Measurements from ENCODE around the gene SECTM1. TPM values are rescaled to one million over a fixed set of nuclear protein-coding genes. Genes with fewer than 3 reads are reported as not detected.

The SECTM1 gene
- total RNA-seq, 1 donor from 2014 or later, result 7.8 TPM

GRCh38 chr17:82328141-82328993, 5.2 kb downstream of the SECTM1 start:
- DNase-seq (ENCODE audit: low read depth), result no peak

- DNase-seq (ENCODE audit: low read depth), result no peak
Measured at GRCh38 chr17:82327757-82328140, 5.8 kb downstream of the SECTM1 start.

GRCh38 chr17:82327289-82327688, 6.3 kb downstream of the SECTM1 start:
- no peak for DNase-seq (ENCODE audit: low read depth)

GRCh38 chr17:82325286-82326180, 8.0 kb downstream of the SECTM1 start:
- no peak for DNase-seq (ENCODE audit: low read depth)

- DNase-seq (ENCODE audit: low read depth), result no peak
Measured at GRCh38 chr17:82324566-82325285, 8.8 kb downstream of the SECTM1 start.

- DNase-seq (ENCODE audit: low read depth), result no peak
Measured at GRCh38 chr17:82323514-82324234, 9.9 kb downstream of the SECTM1 start.

- DNase-seq (ENCODE audit: low read depth), result no peak
Measured at GRCh38 chr17:82322526-82323453, 10.8 kb downstream of the SECTM1 start.

- DNase-seq (ENCODE audit: low read depth), result no peak
Measured at GRCh38 chr17:82321947-82322466, 11.6 kb downstream of the SECTM1 start.

- no peak for DNase-seq (ENCODE audit: low read depth)
Measured at GRCh38 chr17:82320956-82321927, 12.3 kb downstream of the SECTM1 start.

- DNase-seq (ENCODE audit: low read depth), result no peak
Measured at GRCh38 chr17:82320140-82320840, 13.3 kb downstream of the SECTM1 start.

- no peak for DNase-seq (ENCODE audit: low read depth)
Measured at GRCh38 chr17:82319619-82320062, 13.9 kb downstream of the SECTM1 start.

GRCh38 chr17:82318772-82319606, 14.6 kb downstream of the SECTM1 start:
- DNase-seq (ENCODE audit: low read depth), result no peak

- no peak for DNase-seq (ENCODE audit: low read depth)
Measured at GRCh38 chr17:82318169-82318498, 15.4 kb downstream of the SECTM1 start.

GRCh38 chr17:82317394-82318168, 16.0 kb downstream of the SECTM1 start, which contains the start of gene CD7:
TSS of gene CD7 (minus strand) at chr17:82317608. CDS start at chr17:82317495, 113 bp downstream.
- no peak for DNase-seq (ENCODE audit: low read depth)

- no peak for DNase-seq (ENCODE audit: low read depth)
Measured at GRCh38 chr17:82316651-82317393, 16.7 kb downstream of the SECTM1 start.

All from renal cortical epithelial cell (primary cell).